Measurements from ENCODE around the gene MARCHF3.

MARCHF3 gene

GRCh38 chr5:126826619-126827215 is 203.6 kb downstream of the MARCHF3 start:
- no peak overlapping the region for H3K4me3 ChIP-seq (ENCODE audit: low read depth, low read length)
- no peaks in the 10 kb centered on the region for H3K27me3 ChIP-seq (ENCODE audit: insufficient read depth, low read depth, severe bottlenecking)
- TF ChIP-seq, protein P1, sequence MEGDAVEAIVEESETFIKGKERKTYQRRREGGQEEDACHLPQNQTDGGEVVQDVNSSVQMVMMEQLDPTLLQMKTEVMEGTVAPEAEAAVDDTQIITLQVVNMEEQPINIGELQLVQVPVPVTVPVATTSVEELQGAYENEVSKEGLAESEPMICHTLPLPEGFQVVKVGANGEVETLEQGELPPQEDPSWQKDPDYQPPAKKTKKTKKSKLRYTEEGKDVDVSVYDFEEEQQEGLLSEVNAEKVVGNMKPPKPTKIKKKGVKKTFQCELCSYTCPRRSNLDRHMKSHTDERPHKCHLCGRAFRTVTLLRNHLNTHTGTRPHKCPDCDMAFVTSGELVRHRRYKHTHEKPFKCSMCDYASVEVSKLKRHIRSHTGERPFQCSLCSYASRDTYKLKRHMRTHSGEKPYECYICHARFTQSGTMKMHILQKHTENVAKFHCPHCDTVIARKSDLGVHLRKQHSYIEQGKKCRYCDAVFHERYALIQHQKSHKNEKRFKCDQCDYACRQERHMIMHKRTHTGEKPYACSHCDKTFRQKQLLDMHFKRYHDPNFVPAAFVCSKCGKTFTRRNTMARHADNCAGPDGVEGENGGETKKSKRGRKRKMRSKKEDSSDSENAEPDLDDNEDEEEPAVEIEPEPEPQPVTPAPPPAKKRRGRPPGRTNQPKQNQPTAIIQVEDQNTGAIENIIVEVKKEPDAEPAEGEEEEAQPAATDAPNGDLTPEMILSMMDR (IDR thresholded peaks at IDR 0.05; ENCODE audit: low read depth, low read length) = no peak
- no peak for DNase-seq
- H3K27ac ChIP-seq = no peak overlapping the region
- peaks cover 94% of the 10 kb centered on the region for H3K36me3 ChIP-seq
- H3K9me3 ChIP-seq (ENCODE audit: severe bottlenecking) = no peaks in the 10 kb centered on the region

GRCh38 chr5:126819253-126819652 is 211.1 kb downstream of the MARCHF3 start:
- DNase-seq = no peak
- TF ChIP-seq, protein P1 (IDR thresholded peaks at IDR 0.05; ENCODE audit: low read depth, low read length) = no peak
- H3K4me3 ChIP-seq (ENCODE audit: low read depth, low read length) = no peak overlapping the region
- no peaks in the 10 kb centered on the region for H3K27me3 ChIP-seq (ENCODE audit: insufficient read depth, low read depth, severe bottlenecking)
- H3K27ac ChIP-seq = no peak overlapping the region
- H3K9me3 ChIP-seq (ENCODE audit: severe bottlenecking) = no peaks in the 10 kb centered on the region
- peaks cover 95% of the 10 kb centered on the region for H3K36me3 ChIP-seq

GRCh38 chr5:126818736-126819135 is 211.6 kb downstream of the MARCHF3 start:
- TF ChIP-seq, protein P1 (IDR thresholded peaks at IDR 0.05; ENCODE audit: low read depth, low read length) = no peak
- Histone ChIP-seq H3K36me3 (peaks cover 97% of the 10 kb centered on the region), H3K4me3 (ENCODE audit: low read depth, low read length) (no peak overlapping the region), H3K9me3 (ENCODE audit: severe bottlenecking) (no peaks in the 10 kb centered on the region), H3K27ac (no peak overlapping the region), H3K27me3 (ENCODE audit: insufficient read depth, low read depth, severe bottlenecking) (no peaks in the 10 kb centered on the region)
- no peak for DNase-seq

All from WERI-Rb-1 (cell line).